ENCODE data around the gene MAST4. TPM values are rescaled to one million over a fixed set of nuclear protein-coding genes. Genes with fewer than 3 reads are reported as not detected.

Gene MAST4
- total RNA-seq, 1 experiment from 2014 or later = 6.8 TPM

GRCh38 chr5:66958980-66959641 lies 362.9 kb downstream of the MAST4 start:
- DNase-seq (ENCODE audit: low read depth) = peak; percentile 73

GRCh38 chr5:66959653-66960052 lies 363.5 kb downstream of the MAST4 start:
- peak; percentile 23 for DNase-seq (ENCODE audit: low read depth)

- peak; percentile 15 for DNase-seq (ENCODE audit: low read depth)
These were observed 364.4 kb downstream of the MAST4 start for GRCh38 chr5:66960369-66961137.

GRCh38 chr5:66963559-66963971 lies 367.4 kb downstream of the MAST4 start:
- DNase-seq (ENCODE audit: low read depth) = peak; percentile 44

GRCh38 chr5:66966439-66966838 lies 370.2 kb downstream of the MAST4 start:
- no peak for DNase-seq (ENCODE audit: low read depth)

- DNase-seq (ENCODE audit: low read depth) = peak; percentile 48
These were observed 370.9 kb downstream of the MAST4 start for GRCh38 chr5:66967102-66967501.

- peak; percentile 26 for DNase-seq (ENCODE audit: low read depth)
These were observed 371.7 kb downstream of the MAST4 start for GRCh38 chr5:66967826-66968262.

GRCh38 chr5:66969484-66969883 lies 373.3 kb downstream of the MAST4 start:
- DNase-seq (ENCODE audit: low read depth) = no peak

- DNase-seq (ENCODE audit: low read depth) = no peak
These were observed 373.8 kb downstream of the MAST4 start for GRCh38 chr5:66969963-66970362.

GRCh38 chr5:66972004-66972403 lies 375.8 kb downstream of the MAST4 start:
- DNase-seq (ENCODE audit: low read depth) = no peak

- DNase-seq (ENCODE audit: low read depth) = no peak
These were observed 378.1 kb downstream of the MAST4 start for GRCh38 chr5:66974256-66974655.

GRCh38 chr5:66976108-66976507 lies 379.9 kb downstream of the MAST4 start:
- no peak for DNase-seq (ENCODE audit: low read depth)

GRCh38 chr5:66979738-66980137 lies 383.5 kb downstream of the MAST4 start:
- DNase-seq (ENCODE audit: low read depth) = no peak

- DNase-seq (ENCODE audit: low read depth) = no peak
These were observed 385.3 kb downstream of the MAST4 start for GRCh38 chr5:66981266-66982055.

- DNase-seq (ENCODE audit: low read depth) = no peak
These were observed 385.8 kb downstream of the MAST4 start for GRCh38 chr5:66982056-66982387.

GRCh38 chr5:66982470-66982869 lies 386.3 kb downstream of the MAST4 start:
- DNase-seq (ENCODE audit: low read depth) = no peak

- no peak for DNase-seq (ENCODE audit: low read depth)
These were observed 389.2 kb downstream of the MAST4 start for GRCh38 chr5:66985417-66985816.

- no peak for DNase-seq (ENCODE audit: low read depth)
These were observed 389.8 kb downstream of the MAST4 start for GRCh38 chr5:66986009-66986408.

- DNase-seq (ENCODE audit: low read depth) = no peak
These were observed 390.3 kb downstream of the MAST4 start for GRCh38 chr5:66986534-66986933.

GRCh38 chr5:66987126-66987525 lies 390.9 kb downstream of the MAST4 start:
- DNase-seq (ENCODE audit: low read depth) = no peak

- no peak for DNase-seq (ENCODE audit: low read depth)
These were observed 391.3 kb downstream of the MAST4 start for GRCh38 chr5:66987540-66987939.
